GM21825 (cell line): ENCODE results near the gene CD59.

Experiments
- ATAC-seq: cut with Tn5 transposase; IDR thresholded peaks from one replicate; pipeline ENCODE4 v1.9.1; 2021; ENCODE audit warnings: mild to moderate bottlenecking, moderate library complexity; ENCODE audit not compliant: unreplicated experiment

Gene CD59

GRCh38 chr11:33736148-33736812 is at the start of gene CD59:
TSS of gene CD59 (minus strand) at chr11:33736423. CDS start at chr11:33722445, 13,978 bp downstream.
- peak; percentile 67 for ATAC-seq

- ATAC-seq: no peak
These were observed 49.4 kb upstream of the CD59 start for GRCh38 chr11:33785609-33786008.

- no peak for ATAC-seq
These were observed 43.8 kb upstream of the CD59 start for GRCh38 chr11:33779849-33780528.

GRCh38 chr11:33778675-33779074 is 42.5 kb upstream of the CD59 start:
- ATAC-seq: no peak

GRCh38 chr11:33777906-33778305 is 41.7 kb upstream of the CD59 start:
- ATAC-seq: no peak

- ATAC-seq: peak; percentile 37
These were observed 39.7 kb upstream of the CD59 start for GRCh38 chr11:33775832-33776470.

- no peak for ATAC-seq
These were observed 39.2 kb upstream of the CD59 start for GRCh38 chr11:33775467-33775807.

- no peak for ATAC-seq
These were observed 38.7 kb upstream of the CD59 start for GRCh38 chr11:33774736-33775466.

- ATAC-seq: peak; percentile 57
These were observed 37.9 kb upstream of the CD59 start, which contains the start of gene FBXO3 for GRCh38 chr11:33773987-33774735. TSS of gene FBXO3 (minus strand) at chr11:33774520. CDS start at chr11:33774497, 23 bp downstream.

- peak; percentile 29 for ATAC-seq
These were observed 37.3 kb upstream of the CD59 start for GRCh38 chr11:33773404-33773986.

GRCh38 chr11:33772870-33773269 is 36.6 kb upstream of the CD59 start:
- ATAC-seq: no peak

GRCh38 chr11:33772300-33772699 is 36.1 kb upstream of the CD59 start:
- ATAC-seq: no peak

- ATAC-seq: no peak
These were observed 34.0 kb upstream of the CD59 start for GRCh38 chr11:33770236-33770635.

- no peak for ATAC-seq
These were observed 33.3 kb upstream of the CD59 start for GRCh38 chr11:33769542-33769941.

- no peak for ATAC-seq
These were observed 31.4 kb upstream of the CD59 start for GRCh38 chr11:33767624-33768023.

- no peak for ATAC-seq
These were observed 29.9 kb upstream of the CD59 start for GRCh38 chr11:33766085-33766484.

GRCh38 chr11:33761471-33761870 is 25.2 kb upstream of the CD59 start:
- ATAC-seq: peak; percentile 77

GRCh38 chr11:33753304-33753967 is 17.2 kb upstream of the CD59 start:
- ATAC-seq: peak; percentile 98

- ATAC-seq: no peak
These were observed 15.7 kb upstream of the CD59 start for GRCh38 chr11:33751878-33752277.

GRCh38 chr11:33747979-33748378 is 11.8 kb upstream of the CD59 start:
- no peak for ATAC-seq
